GM19372 (cell line): ENCODE data around the gene CPEB3.
"Not testable (repeated sequence)": the region's sequence is repeated elsewhere in the genome, so short reads cannot be mapped to it uniquely, and the experiment has no call there.

ENCODE experiments used
- ATAC-seq: cut with Tn5 transposase; IDR thresholded peaks from one replicate; pipeline ENCODE4 v1.9.1; 2021; ENCODE audit warnings: mild to moderate bottlenecking, low read depth, moderate library complexity; ENCODE audit not compliant: unreplicated experiment

The CPEB3 gene

DNA sequence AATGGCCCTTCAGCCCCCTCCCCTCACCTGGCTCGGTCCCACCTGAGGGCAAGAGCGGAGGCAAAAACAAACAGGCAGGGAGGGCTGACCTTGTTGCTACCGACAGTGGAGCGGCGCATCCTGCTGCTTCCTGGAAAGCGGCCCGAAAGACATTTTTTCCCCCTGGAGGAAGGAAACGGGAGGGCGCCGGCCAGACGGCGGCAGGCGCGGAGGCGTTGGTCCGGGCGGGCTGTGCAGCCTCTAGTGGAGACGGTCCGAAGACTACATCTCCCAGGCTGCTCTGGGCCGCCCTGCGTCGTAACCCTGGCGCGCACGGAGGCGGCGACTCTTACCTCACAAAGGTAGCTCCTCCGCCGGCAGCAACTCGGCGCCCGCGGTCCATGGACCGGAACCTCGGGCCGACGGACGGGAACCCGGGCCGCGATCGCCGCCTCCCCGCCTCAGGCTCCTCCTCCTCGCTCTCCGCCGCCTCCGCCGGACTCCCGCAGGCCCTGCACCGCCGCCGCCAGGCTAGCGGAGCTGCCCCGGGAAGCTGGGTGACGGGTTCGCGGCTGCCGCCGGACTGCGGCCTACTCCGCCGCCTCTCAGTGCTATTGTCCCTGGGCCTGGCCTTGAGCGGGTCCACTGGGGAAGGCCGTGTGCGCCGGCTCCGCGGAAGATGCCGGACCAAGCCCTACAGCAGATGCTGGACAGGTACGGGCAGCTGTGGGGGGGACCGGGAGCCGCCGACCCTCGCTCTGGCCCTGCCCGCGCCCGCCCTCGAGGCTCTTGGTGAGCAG, at the start of gene CPEB3, which contains the start of gene MARCHF5:
Gene CPEB3 (minus strand): TSS at position 242 of the 779 bp plus-strand sequence. CDS start 50,728 bp downstream, outside the sequence.
Gene MARCHF5 (plus strand): TSS at position 331 of the 779 bp plus-strand sequence. CDS start 328 bp downstream, at position 659.
- peak; percentile 98 for ATAC-seq

DNA sequence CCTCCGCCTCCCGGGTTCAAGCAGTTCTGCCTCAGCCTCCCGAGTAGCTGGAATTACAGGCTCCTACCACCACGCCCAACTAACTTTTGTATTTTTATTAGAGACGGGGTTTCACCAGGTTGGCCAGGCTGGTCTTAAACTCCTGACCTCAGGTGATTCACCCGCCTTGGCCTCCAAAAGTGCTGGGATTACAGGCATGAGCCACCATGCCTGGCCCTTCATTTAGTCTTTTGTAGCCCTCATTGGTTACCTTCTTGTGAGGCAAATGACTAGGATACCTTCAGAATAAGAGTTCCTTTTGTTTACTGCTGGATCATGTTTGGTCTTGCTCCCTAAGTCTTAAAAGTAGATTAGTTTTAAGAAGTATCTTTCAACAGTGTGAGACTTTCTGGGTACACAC, 39.0 kb upstream of the CPEB3 start:
- not testable (repeated sequence) for ATAC-seq

DNA sequence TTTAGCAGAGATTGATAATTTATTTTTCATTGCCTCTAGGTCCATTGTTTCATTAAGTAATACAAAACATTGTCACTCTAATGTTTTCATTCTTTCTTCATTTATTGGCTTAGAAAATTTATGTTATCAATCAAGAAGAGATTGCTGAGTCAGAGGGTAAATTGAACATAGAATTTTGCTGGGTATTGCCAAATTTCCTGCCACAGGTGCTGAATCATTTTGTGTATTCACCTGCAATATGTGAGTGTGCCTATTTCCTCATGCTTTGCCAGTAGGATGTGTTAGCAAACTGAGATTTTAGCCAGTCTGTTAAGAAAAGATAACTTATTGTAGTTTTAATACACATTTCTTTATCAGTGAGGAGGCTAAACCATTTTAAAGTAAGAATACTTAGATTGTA, 38.1 kb upstream of the CPEB3 start:
- no peak for ATAC-seq

DNA sequence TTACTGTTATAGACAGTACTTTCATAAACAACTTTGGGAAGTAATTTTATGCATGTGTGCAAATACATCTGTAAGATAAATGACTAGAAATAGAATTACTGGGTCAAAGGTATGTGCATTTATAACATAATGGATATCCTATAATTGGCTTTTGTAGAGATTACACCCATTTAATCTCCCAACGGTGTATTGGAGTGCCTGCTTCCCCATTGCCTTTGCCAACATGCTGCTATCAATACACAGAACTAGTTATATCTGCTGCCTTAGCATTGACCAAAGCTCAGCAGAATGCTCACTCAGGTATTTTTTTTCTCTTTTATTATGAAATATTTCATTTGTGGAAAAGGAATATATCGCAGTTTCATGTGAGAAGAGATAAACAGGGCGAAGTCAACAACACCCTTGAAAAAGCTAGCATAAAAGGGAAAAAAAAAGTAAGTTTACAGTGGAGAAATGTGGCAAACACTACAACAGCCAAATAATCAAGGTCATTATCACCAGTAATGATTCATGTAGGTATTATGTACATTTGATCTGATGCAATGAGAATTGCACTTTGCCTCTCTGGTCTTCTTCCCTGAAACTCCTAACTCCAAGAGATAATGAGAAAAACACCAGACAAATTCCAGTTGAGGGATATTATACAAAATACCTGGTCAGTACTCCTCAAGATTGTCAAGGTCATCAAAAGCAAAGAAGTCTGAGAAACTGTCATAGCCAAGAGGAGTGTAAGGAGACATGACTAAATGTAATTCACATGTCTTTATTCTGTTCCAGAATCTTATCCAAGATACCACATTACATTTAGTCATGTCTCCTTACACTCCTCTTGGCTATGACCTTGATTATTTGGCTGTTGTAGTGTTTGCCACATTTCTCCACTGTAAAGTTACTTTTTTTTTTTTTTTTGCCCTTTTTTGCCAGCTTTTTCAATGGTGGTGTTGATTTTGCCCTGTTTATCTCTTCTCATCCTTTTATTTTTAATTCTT, 36.9 kb upstream of the CPEB3 start:
- no peak for ATAC-seq

DNA sequence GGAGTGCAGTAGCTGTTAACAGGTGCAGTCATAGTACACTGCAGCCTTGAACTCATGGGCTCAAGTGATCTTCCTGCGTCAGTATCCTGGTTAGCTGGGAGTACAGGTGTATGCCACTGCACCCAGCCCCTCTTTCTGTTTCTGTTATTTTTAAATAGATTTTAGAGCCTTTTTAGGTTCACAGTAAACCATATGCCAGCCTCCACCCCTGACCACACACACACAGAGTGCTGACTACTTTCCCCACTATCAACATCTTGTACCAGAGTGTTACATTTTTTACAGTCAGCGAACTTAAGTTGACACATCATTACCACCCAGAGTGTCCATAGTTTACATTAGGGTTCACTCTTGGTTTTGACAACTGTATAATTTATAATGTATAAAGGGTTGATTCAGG, 32.2 kb upstream of the CPEB3 start:
- no peak for ATAC-seq

DNA sequence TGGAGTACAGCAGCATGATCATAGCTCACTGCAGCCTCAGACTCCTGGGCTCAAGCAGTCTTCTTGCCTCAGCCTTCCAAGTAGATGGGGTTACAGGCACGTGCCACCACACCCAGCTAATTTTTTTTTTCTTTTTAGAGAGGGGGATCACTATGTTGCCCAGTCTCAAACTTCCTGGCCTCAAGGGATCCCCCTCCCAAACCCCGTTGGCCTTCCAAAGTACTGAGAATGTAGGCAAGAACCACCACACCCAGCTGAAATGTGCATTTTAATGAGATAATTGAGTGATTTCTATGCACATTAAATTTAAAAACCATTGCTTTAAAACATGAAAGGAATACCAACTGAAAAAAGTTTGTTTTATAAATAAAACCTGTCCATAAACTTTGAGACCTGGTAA, 25.7 kb upstream of the CPEB3 start:
- no peak for ATAC-seq

DNA sequence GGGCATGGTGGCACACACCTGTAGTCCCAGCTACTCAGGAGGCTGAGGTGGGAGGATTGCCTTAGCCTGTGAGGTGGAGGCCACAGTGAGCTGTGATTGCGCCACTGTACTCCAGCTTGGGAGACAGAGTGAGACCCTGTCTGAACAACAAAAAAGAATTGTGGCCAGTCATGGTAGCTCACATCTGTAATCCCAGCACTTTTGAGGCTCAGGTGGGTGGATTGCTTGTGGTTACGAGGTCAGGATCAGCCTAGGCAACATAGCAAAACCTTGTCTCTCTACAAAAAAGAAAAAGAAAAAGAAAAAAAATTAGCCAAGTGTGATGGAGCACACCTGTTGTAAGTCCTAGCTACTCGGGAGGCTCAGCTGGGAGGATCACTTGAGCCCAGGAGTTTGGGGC, 22.9 kb upstream of the CPEB3 start:
- no peak for ATAC-seq

DNA sequence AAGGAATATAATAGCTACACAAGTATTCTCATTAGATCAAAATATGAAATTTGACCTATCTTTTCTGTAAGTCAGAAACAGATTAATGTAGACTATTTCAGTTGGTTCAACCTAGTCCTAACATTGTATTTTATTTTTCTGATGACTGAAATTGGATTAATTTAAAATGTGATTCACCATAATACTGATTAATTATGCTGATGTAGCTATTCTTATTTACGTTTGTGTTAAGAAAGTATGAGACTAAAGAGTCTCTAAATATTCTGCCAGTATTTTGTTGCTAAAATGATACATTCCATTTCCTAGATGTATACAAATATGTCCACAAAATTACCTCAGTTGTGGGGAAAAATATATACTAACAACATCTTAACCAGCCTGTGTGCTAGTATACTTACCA, 18.4 kb upstream of the CPEB3 start:
- ATAC-seq, result no peak

DNA sequence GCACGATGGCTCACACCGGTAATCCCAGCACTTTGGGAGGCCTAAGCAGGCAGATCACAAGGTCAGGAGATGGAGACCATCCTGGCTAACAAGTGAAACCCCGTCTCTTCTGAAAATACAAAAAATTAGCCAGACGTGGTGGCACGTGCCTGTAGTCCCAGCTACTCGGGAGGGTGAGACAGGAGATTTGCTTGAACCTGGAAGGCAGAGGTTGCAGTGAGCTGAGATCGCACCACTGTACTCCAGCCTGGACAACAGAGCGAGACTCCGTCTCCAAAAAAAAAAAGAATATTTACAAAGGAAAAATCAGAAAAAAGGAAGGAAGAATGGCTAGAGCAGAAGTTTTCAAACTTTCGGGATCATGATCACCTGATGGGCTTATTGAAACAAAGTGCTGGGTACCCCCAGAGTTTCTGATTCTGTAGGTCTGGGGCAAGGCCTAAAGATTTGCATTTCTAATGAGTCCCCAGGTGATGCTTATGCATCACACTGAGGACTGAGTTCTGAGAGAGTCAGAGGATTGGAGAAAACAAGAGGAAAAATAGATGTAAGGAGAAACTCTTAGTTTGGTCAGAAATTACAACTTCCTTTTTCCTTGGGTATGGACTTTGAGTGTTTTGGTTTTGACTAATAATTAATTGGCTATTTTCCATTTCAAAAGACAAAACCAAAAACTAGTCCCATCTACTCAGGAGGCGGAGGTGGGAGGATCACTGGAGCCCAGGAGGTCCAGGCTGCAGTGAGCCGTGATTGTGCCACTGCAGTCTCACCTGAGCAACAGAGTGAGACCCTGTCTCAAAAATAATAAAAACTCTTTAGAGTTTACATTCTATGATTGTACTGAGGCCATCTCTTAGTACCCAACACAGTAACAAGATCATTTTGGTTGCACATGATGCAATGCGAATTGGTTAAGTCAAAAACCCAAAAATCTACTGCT, 14.5 kb upstream of the CPEB3 start:
- ATAC-seq, result no peak

DNA sequence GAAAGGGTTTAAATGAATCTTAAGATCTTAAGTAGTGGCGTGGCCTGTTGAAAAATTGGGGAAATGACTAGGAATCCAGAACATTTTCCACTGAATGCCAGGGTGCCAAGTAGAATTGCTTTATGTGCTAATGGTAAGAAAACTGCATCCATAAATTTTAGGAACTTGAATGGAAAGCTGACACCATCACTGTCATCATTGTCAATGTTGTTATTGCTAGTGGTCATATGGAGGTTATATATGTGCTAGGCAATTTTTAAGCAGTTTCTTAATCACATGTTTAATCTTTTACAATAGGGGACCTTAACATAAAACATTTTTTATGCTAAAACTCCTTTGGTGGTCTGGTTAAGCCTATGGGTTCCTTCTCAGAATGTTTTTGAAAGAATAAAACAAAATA, 13.2 kb upstream of the CPEB3 start:
- ATAC-seq, result no peak

DNA sequence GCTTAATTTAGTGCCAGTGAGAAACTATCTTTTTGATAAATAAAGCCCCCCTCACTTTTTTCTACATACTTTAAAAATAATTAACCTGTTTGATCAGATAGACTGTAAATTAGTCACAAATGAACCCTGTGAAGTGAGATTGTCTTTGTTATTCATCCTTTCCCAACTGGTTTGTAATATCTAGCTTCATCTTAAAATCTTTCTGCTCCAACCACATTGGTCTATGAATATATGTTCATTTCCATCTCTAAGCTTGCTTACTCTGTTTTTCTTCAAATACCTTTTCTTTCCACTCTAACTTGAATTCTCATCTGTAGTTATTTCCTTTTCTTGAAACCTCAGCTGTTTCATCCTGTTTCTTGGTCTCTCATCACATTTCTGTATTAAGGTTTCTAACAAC, 12.2 kb upstream of the CPEB3 start:
- ATAC-seq, result no peak

DNA sequence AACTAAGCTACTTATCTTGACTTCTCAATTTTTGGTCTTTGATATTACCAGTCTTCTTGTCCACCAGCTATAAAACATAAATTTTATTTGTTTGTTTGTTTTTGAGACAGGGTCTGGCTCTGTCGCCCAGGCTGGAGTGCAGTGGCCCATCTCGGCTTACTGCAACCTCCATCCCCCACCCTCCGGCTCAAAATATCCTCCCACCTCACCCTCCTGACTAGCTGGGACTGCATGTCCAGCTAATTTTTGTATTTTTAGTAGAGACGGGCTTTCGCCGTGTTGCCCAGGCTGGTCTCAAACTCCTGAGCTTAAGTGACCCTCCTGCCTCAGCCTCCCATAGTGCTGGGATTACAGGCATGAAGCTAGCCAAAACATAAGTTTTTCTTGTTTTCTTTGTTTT, 7.6 kb upstream of the CPEB3 start:
- no peak for ATAC-seq

DNA sequence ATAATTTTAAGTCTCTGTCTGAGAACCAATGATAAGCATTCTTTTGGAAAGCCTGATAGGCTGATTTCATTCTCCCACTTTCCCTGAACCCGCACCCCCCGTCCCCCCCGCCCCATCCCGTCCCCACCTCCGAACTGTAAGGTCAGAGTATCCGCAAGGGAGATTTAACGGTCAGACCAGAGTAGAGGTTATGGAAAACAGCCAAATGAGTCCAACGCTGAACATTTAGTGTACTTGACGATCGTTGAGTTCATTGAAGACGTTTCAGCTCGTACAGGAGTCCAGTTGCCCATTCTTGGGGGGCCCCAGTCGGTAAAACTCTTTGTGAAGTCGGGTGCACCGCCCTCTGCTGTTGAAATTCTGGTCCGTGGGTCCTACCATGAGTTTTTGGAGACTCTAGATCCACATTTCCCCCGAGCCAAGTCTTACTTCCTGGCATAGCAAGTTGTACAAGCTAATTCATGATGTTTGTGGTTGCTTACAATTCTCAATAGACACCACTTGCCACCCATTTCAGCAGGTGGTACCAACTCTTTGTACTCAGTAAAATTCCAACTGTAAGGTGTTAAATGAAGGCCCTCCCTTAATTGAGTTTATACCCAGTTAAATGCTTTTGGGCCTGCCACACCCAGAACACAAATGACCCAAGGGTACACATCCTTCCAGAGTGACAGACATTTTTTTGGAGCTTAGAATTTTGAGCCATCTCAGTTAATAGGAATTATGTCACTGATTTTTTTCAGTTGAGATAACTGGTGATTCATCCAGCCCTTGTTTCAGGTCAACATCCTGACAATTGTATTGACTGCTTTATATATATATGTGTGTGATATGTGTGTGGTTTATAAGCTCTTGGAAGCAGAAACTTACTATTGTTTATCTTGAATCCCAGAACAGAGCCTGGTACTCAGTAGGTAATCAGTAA, 1.3 kb upstream of the CPEB3 start:
- ATAC-seq, result no peak

DNA sequence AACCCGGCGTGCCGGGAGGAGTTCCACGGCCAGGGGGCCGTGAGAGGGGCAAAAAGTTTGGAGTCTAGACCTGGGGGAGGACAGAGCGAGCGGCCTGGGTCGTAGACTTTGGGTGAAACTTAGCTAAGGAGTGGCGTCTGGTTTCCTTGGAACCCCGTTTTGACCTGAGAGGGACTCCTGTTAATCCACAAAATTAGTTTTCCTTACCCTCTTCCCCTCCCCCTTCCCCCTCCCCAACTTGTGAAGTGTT, 663 bp upstream of the CPEB3 start:
- no peak for ATAC-seq

DNA sequence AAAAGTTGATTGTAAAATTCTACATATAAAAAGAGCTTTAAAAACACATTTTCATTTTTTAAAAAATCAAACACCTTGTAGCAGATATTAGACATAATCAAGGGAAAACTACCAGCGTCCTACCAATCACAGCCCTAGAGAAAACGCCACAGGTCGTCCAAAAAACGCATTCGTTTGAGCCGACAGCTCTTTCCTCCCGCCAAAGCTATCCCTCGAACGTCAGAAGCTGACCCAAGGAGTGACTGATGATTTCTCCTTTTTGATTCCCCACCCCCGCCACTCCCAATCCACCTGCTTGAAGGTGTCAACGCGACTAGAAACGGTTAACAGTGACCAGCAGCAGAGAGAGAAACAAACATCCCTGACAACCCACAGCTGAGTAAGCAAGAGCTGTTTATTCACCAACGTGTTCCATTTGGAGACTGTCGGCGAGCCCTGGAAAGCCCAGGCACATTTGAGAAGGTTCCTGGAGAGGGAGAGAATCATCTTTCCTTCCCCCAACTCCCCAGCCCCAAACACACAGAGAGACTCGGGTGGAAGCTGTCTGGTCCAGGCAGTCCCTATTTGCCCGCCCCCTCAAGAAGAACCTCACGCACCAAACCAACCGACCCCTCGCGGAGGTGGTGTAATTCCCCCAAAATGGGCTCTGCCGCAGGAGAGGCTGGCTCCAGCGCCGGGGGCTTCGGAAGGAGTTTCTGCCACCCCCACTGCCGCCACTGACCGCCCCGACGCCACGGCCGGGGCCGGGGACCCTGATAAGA, 622 bp downstream of the CPEB3 start:
- ATAC-seq, result peak; percentile 7

DNA sequence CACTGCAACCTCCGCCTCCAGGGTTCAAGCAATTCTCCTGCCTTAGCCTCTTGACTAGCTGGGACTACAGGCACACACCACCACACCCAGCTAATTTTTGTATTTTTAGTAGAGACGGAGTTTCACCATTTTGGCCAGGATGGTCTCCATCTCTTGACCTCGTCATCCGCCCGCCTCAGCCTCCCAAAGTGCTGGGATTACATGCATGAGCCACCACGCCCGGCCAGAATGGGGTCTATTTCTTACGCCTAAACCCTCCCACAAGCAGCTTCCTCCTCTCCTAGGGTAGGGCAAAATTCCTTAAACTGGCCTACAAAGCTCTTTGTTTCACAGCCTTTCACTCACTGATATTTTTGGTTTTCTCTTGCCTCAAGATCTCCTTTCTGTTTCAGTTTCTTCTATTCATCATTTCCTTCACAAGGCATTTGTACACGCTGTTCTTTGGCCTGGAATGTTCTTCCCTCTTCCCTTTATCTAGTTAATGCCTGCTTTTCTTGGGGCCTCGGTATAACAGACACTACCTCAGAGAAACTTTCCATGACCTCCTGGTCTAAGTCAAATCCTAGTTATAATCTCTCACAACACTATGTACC, 6.7 kb downstream of the CPEB3 start:
- ATAC-seq, result no peak

DNA sequence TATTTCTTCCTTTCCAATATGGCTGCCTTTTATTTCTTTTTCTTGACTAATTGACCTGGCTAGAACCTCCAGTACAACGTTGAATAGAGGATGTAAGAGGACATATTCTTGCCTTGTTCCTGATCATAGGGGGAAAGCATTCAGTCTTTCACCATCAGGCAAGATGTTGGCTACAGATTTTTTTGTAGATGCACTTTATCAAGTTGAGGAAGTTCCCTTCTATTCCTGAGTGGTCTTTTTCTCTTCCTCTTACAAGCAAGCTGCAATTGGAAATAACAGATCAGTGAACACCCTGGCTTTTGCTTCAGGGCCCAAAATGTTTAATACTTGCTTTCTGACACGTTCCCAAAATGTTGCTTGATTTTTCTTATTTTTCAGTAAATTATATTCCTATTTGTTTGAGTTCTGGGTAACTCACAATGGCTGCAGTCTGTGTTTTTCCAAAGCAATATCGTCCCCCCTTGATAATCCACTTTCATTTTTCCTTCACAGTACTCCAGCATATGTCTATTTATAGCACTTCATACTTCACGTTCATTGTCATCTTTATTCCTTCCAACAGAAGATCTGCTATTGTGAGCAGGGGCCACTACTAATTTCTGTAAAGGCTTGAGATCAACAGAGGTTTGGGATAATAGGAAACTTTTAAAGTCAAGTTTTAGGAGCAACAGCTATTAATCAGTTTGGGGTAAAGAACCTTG, 11.7 kb downstream of the CPEB3 start:
- ATAC-seq, result no peak

DNA sequence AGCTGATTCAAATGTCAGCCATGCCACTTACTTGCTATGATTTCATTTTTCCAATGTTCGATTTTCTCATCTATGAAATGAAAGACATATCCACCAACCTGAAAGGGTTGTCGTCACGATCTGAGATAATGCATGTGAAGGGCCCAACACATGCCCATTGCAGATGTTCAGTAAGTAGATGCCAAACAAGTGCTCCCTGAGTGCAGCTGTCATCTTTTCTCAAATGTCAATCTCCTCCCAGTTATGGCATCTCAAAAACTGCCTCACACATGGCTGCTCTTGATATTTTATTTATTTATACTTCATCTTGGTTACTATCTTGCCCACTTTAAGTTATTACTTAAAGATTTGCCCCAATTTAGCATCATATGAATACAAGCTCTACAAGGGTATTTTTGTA, 16.8 kb downstream of the CPEB3 start:
- no peak for ATAC-seq
